RWPE1 (cell line): ENCODE data around the gene FCN1.

Experiments
- CTCF ChIA-PET: fragments of 350-600 bp; sonication (Branson Sonifier 250); formaldehyde crosslinking; extraction: SDS; loops from one replicate; lab custom pipeline; 2021; lab: Yijun Ruan, JAX
- POLR2A ChIA-PET: fragments of 400-600 bp; formaldehyde crosslinking; extraction: SDS; loops from one replicate; lab custom pipeline; 2020; ENCODE audit warnings: antibody characterized with exemption; ENCODE audit not compliant: low non-redundant PET; lab: Yijun Ruan, JAX
- DNase-seq: peaks from one replicate; pipeline ENCODE4 v3.0.0; 2012; ENCODE audit warnings: low spot score
- H3K27ac ChIP-seq: fragments of 450-650 bp; 2 replicates; pipeline ENCODE4 v1.5.1; 2017
- CTCF ChIP-seq: fragments of 450-650 bp; conservative IDR thresholded peaks from 2 replicates; pipeline ENCODE4 v1.5.1; 2017; ENCODE audit warnings: low read depth, mild to moderate bottlenecking

FCN1 gene

GRCh38 chr9:134922066-134922931 is 4.6 kb upstream of the FCN1 start:
- H3K27ac ChIP-seq: no peak overlapping the region
- POLR2A ChIA-PET: no interaction called here
- CTCF ChIA-PET: no interaction called here
- TF ChIP-seq CTCF: no peak
- no peak for DNase-seq

- ChIA-PET POLR2A (no interaction called here), CTCF (no interaction called here)
- DNase-seq: no peak
- TF ChIP-seq CTCF: no peak
- H3K27ac ChIP-seq: no peak overlapping the region
Measured at GRCh38 chr9:134919303-134919702, 1.6 kb upstream of the FCN1 start.

- H3K27ac ChIP-seq: no peak overlapping the region
- CTCF ChIA-PET: no interaction called here
- DNase-seq: no peak
- TF ChIP-seq CTCF: no peak
- POLR2A ChIA-PET: no interaction called here
Measured at GRCh38 chr9:134918646-134919045, 934 bp upstream of the FCN1 start.

GRCh38 chr9:134916161-134916665 is 1.5 kb downstream of the FCN1 start:
- no peak for TF ChIP-seq CTCF
- H3K27ac ChIP-seq: no peak overlapping the region
- DNase-seq: no peak
- CTCF ChIA-PET: interaction anchor here (0.7 kb wide), 1 partner anchor 1925 kb away, joined by 3 read pairs; no protein-coding TSS in a partner anchor
- POLR2A ChIA-PET: no interaction called here

- H3K27ac ChIP-seq: no peak overlapping the region
- no peak for TF ChIP-seq CTCF
- ChIA-PET POLR2A (no interaction called here), CTCF (no interaction called here)
- no peak for DNase-seq
Measured at GRCh38 chr9:134915046-134915985, 2.4 kb downstream of the FCN1 start.

GRCh38 chr9:134914501-134914834 is 3.2 kb downstream of the FCN1 start:
- POLR2A ChIA-PET: no interaction called here
- no peak overlapping the region for H3K27ac ChIP-seq
- TF ChIP-seq CTCF: no peak
- CTCF ChIA-PET: no interaction called here
- no peak for DNase-seq
